GM12878 (cell line): ENCODE measurements around the gene CYP3A7. TPM values are rescaled to one million over a fixed set of nuclear protein-coding genes. Genes with fewer than 3 reads are reported as not detected.

Experiments
- ATAC-seq: fragments of 200-7000 bp; cut with Tn5 transposase; 3 replicates; pipeline ENCODE4 v1.9.1; 2020; ENCODE audit warnings: mild to moderate bottlenecking, moderate library complexity
- BruUV-seq: library from RNA; stranded (reverse); fragments of 400-500 nt; replicated peaks from 2 replicates; lab custom pipeline; 2021; lab: Mats Ljungman, UMichigan
- CTCF ChIA-PET: fragments of 300-600 bp; sonication (Branson Sonifier 250); formaldehyde crosslinking; extraction: SDS; loops from one replicate; lab custom pipeline; 2021; ENCODE audit warnings: inconsistent platforms; lab: Yijun Ruan, JAX
- POLR2A ChIA-PET: fragments of 350-600 bp; formaldehyde crosslinking; extraction: SDS; loops from one replicate; lab custom pipeline; 2021; ENCODE audit warnings: inconsistent platforms; lab: Charles Lee
- RAD21 ChIA-PET: fragments of 300-600 bp; sonication (Branson Sonifier 250); formaldehyde crosslinking; loops from one replicate; lab custom pipeline; 2023; ENCODE audit warnings: antibody characterized with exemption; ENCODE audit not compliant: unreplicated experiment; lab: Charles Lee
- SMC1A ChIA-PET: fragments of 300-600 bp; sonication (Branson Sonifier 250); formaldehyde crosslinking; loops from one replicate; lab custom pipeline; 2023; ENCODE audit not compliant: unreplicated experiment, uncharacterized antibody; lab: Charles Lee
- DNase-seq: peaks from one replicate; pipeline ENCODE4 v3.0.0-alpha.2; 2011; ENCODE audit warnings: low read depth, low spot score
- FAIRE-seq: peaks from 3 replicates; lab custom pipeline; 2011; peaks lifted over from hg19 to GRCh38; lab: Jason Lieb, UNC
- H2AFZ ChIP-seq: 2 replicates; pipeline ENCODE4 v1.6.0; 2011; ENCODE audit warnings: low read depth, low read length, control low read depth; ENCODE audit not compliant: control insufficient read depth
- H3K27ac ChIP-seq: 2 replicates; pipeline ENCODE4 v1.5.1; 2011; ENCODE audit warnings: control low read depth; ENCODE audit not compliant: control insufficient read depth, insufficient read depth
- H3K27me3 ChIP-seq, 2 experiments: replicated peaks in 1 of 2; 2 replicates each; pipeline versions ENCODE4 v1.6.0 to v1.6.1; 2011; ENCODE audit warnings: low read length in 1 of 2; ENCODE audit not compliant: control insufficient read depth in 2 of 2, insufficient read depth in 2 of 2
- H3K36me3 ChIP-seq, 2 experiments: 2 replicates each; pipeline ENCODE4 v1.5.1; 2011; ENCODE audit warnings: low read length in 1 of 2; ENCODE audit not compliant: control insufficient read depth in 2 of 2, insufficient read depth in 2 of 2
- H3K4me1 ChIP-seq: 2 replicates; pipeline ENCODE4 v1.6.1; 2011; ENCODE audit warnings: mild to moderate bottlenecking, low read length, moderate library complexity, mixed read lengths; ENCODE audit not compliant: control insufficient read depth, insufficient read depth
- H3K4me2 ChIP-seq: 2 replicates; pipeline ENCODE4 v1.6.0; 2011; ENCODE audit warnings: control low read depth; ENCODE audit not compliant: control insufficient read depth, insufficient read depth
- H3K4me3 ChIP-seq: fragments of 200-600 bp; sonication (generic); 2 replicates; pipeline ENCODE4 v1.5.1; 2016
- H3K79me2 ChIP-seq: 2 replicates; pipeline ENCODE4 v1.6.0; 2011; ENCODE audit warnings: low read length; ENCODE audit not compliant: control insufficient read depth, insufficient read depth
- H3K9ac ChIP-seq: 2 replicates; pipeline ENCODE4 v1.8.0; 2011; ENCODE audit warnings: low read length, control low read depth, mixed read lengths; ENCODE audit not compliant: control insufficient read depth, insufficient read depth
- H3K9me3 ChIP-seq: replicated peaks from 3 replicates; pipeline ENCODE4 v1.5.1; 2011; ENCODE audit warnings: mild to moderate bottlenecking, low read length; ENCODE audit not compliant: control insufficient read depth, insufficient read depth
- H4K20me1 ChIP-seq: 2 replicates; pipeline ENCODE4 v1.6.0; 2011; ENCODE audit not compliant: control insufficient read depth, insufficient read depth
- IRF3 ChIP-seq: fragments of 450-650 bp; IDR thresholded peaks from 2 replicates; pipeline ENCODE4 v1.6.1; 2014; ENCODE audit warnings: mild to moderate bottlenecking
- NFYA ChIP-seq: IDR thresholded peaks from 2 replicates; pipeline ENCODE4 v1.6.1; 2011; ENCODE audit warnings: low read depth, mild to moderate bottlenecking, low read length, improper control_type of control experiment, borderline replicate concordance
- POU2F2 ChIP-seq: IDR thresholded peaks from 3 replicates; pipeline ENCODE4 v1.6.1; 2011; ENCODE audit warnings: low read depth, mild to moderate bottlenecking, low read length, borderline replicate concordance
- SKIL ChIP-seq: fragments of 450-650 bp; IDR thresholded peaks from 2 replicates; pipeline ENCODE4 v1.6.1; 2017; ENCODE audit warnings: mild to moderate bottlenecking, low read depth, inconsistent platforms; ENCODE audit not compliant: poor library complexity, severe bottlenecking
- WGBS: methylation state at CpG from one replicate; pipeline ENCODE4 v1.1.6; 2016; ENCODE audit warnings: low lambda C conversion rate; ENCODE audit not compliant: insufficient replicate concordance, insufficient coverage; ENCODE audit errors: missing lambda C conversion rate; 5-methylcytosine and 5-hydroxymethylcytosine counted together
- in situ Hi-C: fragments of 300-500 bp; cut with MboI; formaldehyde crosslinking; loops from 9 replicates; pipeline ENCODE4 v1.14.3; 2018; ENCODE audit warnings: mixed read lengths
- intact Hi-C: fragments of 100-400 bp; cut with micrococcal nuclease; formaldehyde crosslinking; loops from one replicate; pipeline ENCODE4 v1.14.2; 2022; ENCODE audit not compliant: unreplicated experiment
- polyA plus RNA-seq, 11 experiments: library from polyadenylated mRNA; depleted of rRNA in 4 of 11; unstranded in 6 of 11; stranded (reverse) in 5 of 11; fragments of >200 nt; fragmentation: Nextera tagmentation in 4 of 11; fragmentation: Illumina TruSeq in 1 of 11; extraction: Ambion mirVana in 4 of 11; extraction: Trizol in 1 of 11; gene quantifications; 1 replicate in 1 of 11; 2 replicates in 10 of 11; pipeline versions ENCODE4 v1.2.1 to v1.2.3, GENCODE V29; 2011 to 2016; ENCODE audit warnings: inconsistent platforms in 2 of 11, missing spikeins in 2 of 11, low read depth in 1 of 11
- total RNA-seq, 4 experiments: library from RNA; depleted of rRNA in 3 of 4; stranded (reverse); fragments of >200 nt in 3 of 4; fragmentation: Illumina TruSeq in 1 of 4; extraction: Trizol in 1 of 4; gene quantifications; 2 replicates each; pipeline versions ENCODE4 v1.2.1 to v1.2.3, GENCODE V29; 2013 to 2021
- TF ChIP-seq, protein P1 (sequence below): IDR thresholded peaks from 2 replicates; pipeline ENCODE4 v1.6.1; 2011; ENCODE audit warnings: borderline replicate concordance, low read depth, mild to moderate bottlenecking, moderate library complexity, mixed read lengths, low read length; ENCODE audit not compliant: insufficient read depth; ENCODE audit errors: extremely low read length

CYP3A7 gene
- total and polyA plus RNA-seq, 10 of the 15 experiments (the other 5 are each of a cell fraction or from before 2014, with no cell fraction given) = 0.05 to 0.11 (median 0.06) TPM; not detected in 7

GRCh38 chr7:99780588-99780987, 45.6 kb upstream of the CYP3A7 start:
- Histone ChIP-seq H3K4me3 (no peak overlapping the region), H3K79me2 (no peaks in the 10 kb centered on the region), H3K27ac (no peak overlapping the region), H4K20me1 (no peaks in the 10 kb centered on the region), H3K9ac (no peak overlapping the region), H3K36me3 (no peaks in the 10 kb centered on the region), H2AFZ (no peak overlapping the region), H3K4me2 (no peak overlapping the region), H3K4me1 (no peaks in the 10 kb centered on the region), H3K9me3 (no peaks in the 10 kb centered on the region; the same call in 2 of the 3 replicates), H3K27me3 (peaks cover 2 to 3% of the 10 kb centered on the region in 2 experiments; a peak in 2 of 4 replicates)
- no TSS peak for BruUV-seq
- 0% methylated on average over 1 of the region's 1 CpG for WGBS
- ChIA-PET RAD21 (no interaction called here), CTCF (no interaction called here), POLR2A (no interaction called here), SMC1A (no interaction called here)
- no peak for DNase-seq
- no peak for ATAC-seq
- in situ Hi-C loops = no loop called here
- intact Hi-C loops = no loop called here
- TF ChIP-seq SKIL (no peak), NFYA (no peak)
- no peak for FAIRE-seq

DNA sequence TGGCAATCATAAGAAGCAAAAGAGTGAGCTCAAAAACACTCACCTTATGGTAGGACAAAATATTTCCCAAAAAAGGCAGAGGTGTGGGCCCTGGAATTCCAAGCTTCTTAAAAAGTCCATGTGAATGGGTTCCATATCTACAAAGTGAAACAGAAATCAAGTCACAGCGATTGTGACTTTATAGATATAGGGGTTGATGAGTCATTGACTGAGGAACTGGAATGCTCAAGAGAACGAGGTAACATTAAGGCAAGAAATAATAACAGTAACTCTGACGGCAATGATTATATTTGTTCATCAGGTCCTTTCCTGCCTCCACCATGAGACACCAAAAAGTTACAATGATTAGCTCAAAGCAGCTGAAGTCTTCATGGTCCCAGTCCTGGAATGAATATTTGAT, 45.0 kb upstream of the CYP3A7 start:
- FAIRE-seq (no peak), ATAC-seq (no peak), DNase-seq (no peak)
- intact Hi-C loops = no loop called here
- H3K36me3 ChIP-seq = no peaks in the 10 kb centered on the region
- no peak overlapping the region for H3K4me2 ChIP-seq
- ChIA-PET CTCF (no interaction called here), RAD21 (no interaction called here), POLR2A (no interaction called here), SMC1A (no interaction called here)
- BruUV-seq = no TSS peak
- peaks cover 2 to 3% of the 10 kb centered on the region in 2 experiments; a peak in 2 of 4 replicates for H3K27me3 ChIP-seq
- H3K27ac ChIP-seq = no peak overlapping the region
- no peaks in the 10 kb centered on the region; the same call in 2 of the 3 replicates for H3K9me3 ChIP-seq
- in situ Hi-C loops = no loop called here
- TF ChIP-seq, protein P1, sequence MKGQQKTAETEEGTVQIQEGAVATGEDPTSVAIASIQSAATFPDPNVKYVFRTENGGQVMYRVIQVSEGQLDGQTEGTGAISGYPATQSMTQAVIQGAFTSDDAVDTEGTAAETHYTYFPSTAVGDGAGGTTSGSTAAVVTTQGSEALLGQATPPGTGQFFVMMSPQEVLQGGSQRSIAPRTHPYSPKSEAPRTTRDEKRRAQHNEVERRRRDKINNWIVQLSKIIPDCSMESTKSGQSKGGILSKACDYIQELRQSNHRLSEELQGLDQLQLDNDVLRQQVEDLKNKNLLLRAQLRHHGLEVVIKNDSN = no peak
- TF ChIP-seq NFYA (no peak), POU2F2 (no peak), IRF3 (no peak)
- no peak overlapping the region for H3K4me3 ChIP-seq
- H4K20me1 ChIP-seq = no peaks in the 10 kb centered on the region
- 40% methylated on average over 3 of the region's 3 CpGs for WGBS
- no peaks in the 10 kb centered on the region for H3K4me1 ChIP-seq
- no peak overlapping the region for H2AFZ ChIP-seq
- no peak overlapping the region for H3K9ac ChIP-seq
- H3K79me2 ChIP-seq = no peaks in the 10 kb centered on the region
